ENCODE results near the gene ATXN1.
"Not testable (repeated sequence)": the region's sequence is repeated elsewhere in the genome, so short reads cannot be mapped to it uniquely, and the experiment has no call there.

GRCh38 chr6:16381968-16382367 lies 379.3 kb downstream of the ATXN1 start:
- not testable (repeated sequence) for TF ChIP-seq POLR2A (IDR thresholded peaks at IDR 0.05)
- TF ChIP-seq, protein P1, sequence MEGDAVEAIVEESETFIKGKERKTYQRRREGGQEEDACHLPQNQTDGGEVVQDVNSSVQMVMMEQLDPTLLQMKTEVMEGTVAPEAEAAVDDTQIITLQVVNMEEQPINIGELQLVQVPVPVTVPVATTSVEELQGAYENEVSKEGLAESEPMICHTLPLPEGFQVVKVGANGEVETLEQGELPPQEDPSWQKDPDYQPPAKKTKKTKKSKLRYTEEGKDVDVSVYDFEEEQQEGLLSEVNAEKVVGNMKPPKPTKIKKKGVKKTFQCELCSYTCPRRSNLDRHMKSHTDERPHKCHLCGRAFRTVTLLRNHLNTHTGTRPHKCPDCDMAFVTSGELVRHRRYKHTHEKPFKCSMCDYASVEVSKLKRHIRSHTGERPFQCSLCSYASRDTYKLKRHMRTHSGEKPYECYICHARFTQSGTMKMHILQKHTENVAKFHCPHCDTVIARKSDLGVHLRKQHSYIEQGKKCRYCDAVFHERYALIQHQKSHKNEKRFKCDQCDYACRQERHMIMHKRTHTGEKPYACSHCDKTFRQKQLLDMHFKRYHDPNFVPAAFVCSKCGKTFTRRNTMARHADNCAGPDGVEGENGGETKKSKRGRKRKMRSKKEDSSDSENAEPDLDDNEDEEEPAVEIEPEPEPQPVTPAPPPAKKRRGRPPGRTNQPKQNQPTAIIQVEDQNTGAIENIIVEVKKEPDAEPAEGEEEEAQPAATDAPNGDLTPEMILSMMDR (IDR thresholded peaks at IDR 0.05) = not testable (repeated sequence)
